ENCODE results near the gene CWC22.

GRCh38 chr2:179974761-179975160 lies 32.3 kb downstream of the CWC22 start:
- TF ChIP-seq CTCF (IDR thresholded peaks at IDR 0.05; ENCODE audit: insufficient read depth, low read length, poor library complexity, severe bottlenecking): no peak
- no peak for TF ChIP-seq EZH2phosphoT487 (conservative IDR thresholded peaks at IDR 0.05; ENCODE audit: low read length)
